PFSK-1 (cell line): ENCODE measurements around the gene DDX41.

Source experiments
- REST ChIP-seq, 2 experiments: IDR thresholded peaks; 2 replicates each; pipeline versions ENCODE4 v1.6.1 to v1.8.0; 2011 to 2012; ENCODE audit warnings: low read depth in 2 of 2, low read length in 2 of 2, control low read depth in 1 of 2, inconsistent platforms in 1 of 2, mild to moderate bottlenecking in 1 of 2, moderate library complexity in 1 of 2; ENCODE audit not compliant: insufficient read depth in 1 of 2
- TAF1 ChIP-seq: IDR thresholded peaks from 2 replicates; pipeline ENCODE4 v1.6.1; 2012; ENCODE audit warnings: low read length, control low read depth, borderline replicate concordance; ENCODE audit not compliant: insufficient read depth

- TF ChIP-seq TAF1 (no peak), REST (IDR thresholded peaks at IDR 0.05; ENCODE audit: insufficient read depth in 1 of 2, low read depth in 2 of 2, low read length in 2 of 2) (no peak)
These were observed 45.0 kb downstream of the DDX41 start for GRCh38 chr5:177471610-177472356.
